ENCODE measurements around the gene B4GAT1.

Gene B4GAT1

GRCh38 chr11:66302656-66303055 is 44.8 kb downstream of the B4GAT1 start:
- DNase-seq (ENCODE audit: low spot score), result no peak

GRCh38 chr11:66299186-66299585 is 48.2 kb downstream of the B4GAT1 start:
- DNase-seq (ENCODE audit: low spot score), result no peak

- no peak for DNase-seq (ENCODE audit: low spot score)
Measured at GRCh38 chr11:66297610-66298009, 49.8 kb downstream of the B4GAT1 start.

Data from SW480 (cell line).